Esophagus (tissue), 2 donors: ENCODE measurements around the gene WFDC12. TPM values are rescaled to one million over a fixed set of nuclear protein-coding genes. Genes with fewer than 3 reads are reported as not detected.
A peak's percentile ranks its signal among the peaks of the same experiment; 100 is the strongest.

ENCODE experiments used
- H3K27ac ChIP-seq, 2 donors: one replicate each; pipeline ENCODE4 v1.5.1; 2013; ENCODE audit warnings: low read depth in 2 of 2, mild to moderate bottlenecking in 2 of 2, inconsistent platforms in 1 of 2, low read length in 1 of 2, moderate library complexity in 1 of 2
- H3K27me3 ChIP-seq, 2 donors: one replicate each; pipeline ENCODE4 v1.6.1; 2013; ENCODE audit warnings: low read length in 2 of 2, control low read depth in 1 of 2, mild to moderate bottlenecking in 1 of 2; ENCODE audit not compliant: insufficient read depth in 2 of 2, control insufficient read depth in 1 of 2
- H3K36me3 ChIP-seq, 2 donors: one replicate each; pipeline ENCODE4 v1.6.1; 2013; ENCODE audit warnings: low read length in 1 of 2; ENCODE audit not compliant: control insufficient read depth in 2 of 2, insufficient read depth in 2 of 2
- H3K4me1 ChIP-seq, 2 donors: one replicate each; pipeline ENCODE4 v1.6.1; 2013; ENCODE audit warnings: low read length in 1 of 2; ENCODE audit not compliant: control insufficient read depth in 2 of 2, insufficient read depth in 2 of 2
- H3K4me3 ChIP-seq, 2 donors: one replicate each; pipeline ENCODE4 v1.5.1; 2013; ENCODE audit warnings: low read length in 2 of 2, mild to moderate bottlenecking in 2 of 2, low read depth in 1 of 2, moderate library complexity in 1 of 2
- H3K9me3 ChIP-seq, 2 donors: one replicate each; pipeline ENCODE4 v1.6.1; 2013; ENCODE audit warnings: mild to moderate bottlenecking in 2 of 2, low read depth in 1 of 2, low read length in 1 of 2, moderate library complexity in 1 of 2; ENCODE audit not compliant: control insufficient read depth in 2 of 2, insufficient read depth in 1 of 2
- WGBS, 2 donors: extraction: QIAGEN DNeasy Blood & Tissue Kit; methylation state at CpG; one replicate each; pipeline ENCODE4 v1.1.7; 2013; 5-methylcytosine and 5-hydroxymethylcytosine counted together
- polyA plus RNA-seq, 2 donors: library from polyadenylated mRNA; stranded (reverse); fragments of 200-250 nt; gene quantifications; one replicate each; pipeline ENCODE4 v1.2.3, GENCODE V29; 2013
- donor health status: healthy with polysubstance abuse.
- donor health status: Bipolar disorder and iron deficiency.

WFDC12 gene
- polyA plus RNA-seq, 2 donors, result 2.2 to 4.3 TPM

DNA sequence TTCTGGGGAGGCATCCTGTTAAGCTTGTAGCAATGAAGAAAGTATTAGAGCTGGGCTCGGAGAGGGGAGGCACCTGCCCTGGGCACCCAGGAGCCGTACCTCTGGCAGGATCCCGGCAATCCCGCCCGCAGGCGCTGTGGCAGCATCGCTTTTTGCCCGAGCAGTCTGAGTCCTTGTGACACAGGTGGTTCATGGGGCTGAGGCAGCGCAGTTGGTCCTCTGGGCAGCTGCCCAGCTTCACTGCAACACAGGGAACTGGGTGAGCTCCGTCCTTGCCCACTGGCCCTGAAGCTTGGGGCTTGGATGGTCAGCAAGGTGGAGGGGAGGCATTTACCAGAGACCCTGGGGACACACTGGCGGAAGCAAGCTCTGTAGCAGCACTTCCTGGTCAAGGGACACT is 14.0 kb downstream of the WFDC12 start:
- Histone ChIP-seq H3K4me1 (peaks cover 2 to 8% of the 10 kb centered on the region in 2 donors), H3K27ac (no peak overlapping the region), H3K27me3 (peaks cover 0 to 2% of the 10 kb centered on the region in 2 donors), H3K4me3 (no peak overlapping the region), H3K36me3 (no peaks in the 10 kb centered on the region), H3K9me3 (no peaks in the 10 kb centered on the region)
- 88 to 94% methylated on average over 11 of the region's 11 CpGs for WGBS, 2 donors

DNA sequence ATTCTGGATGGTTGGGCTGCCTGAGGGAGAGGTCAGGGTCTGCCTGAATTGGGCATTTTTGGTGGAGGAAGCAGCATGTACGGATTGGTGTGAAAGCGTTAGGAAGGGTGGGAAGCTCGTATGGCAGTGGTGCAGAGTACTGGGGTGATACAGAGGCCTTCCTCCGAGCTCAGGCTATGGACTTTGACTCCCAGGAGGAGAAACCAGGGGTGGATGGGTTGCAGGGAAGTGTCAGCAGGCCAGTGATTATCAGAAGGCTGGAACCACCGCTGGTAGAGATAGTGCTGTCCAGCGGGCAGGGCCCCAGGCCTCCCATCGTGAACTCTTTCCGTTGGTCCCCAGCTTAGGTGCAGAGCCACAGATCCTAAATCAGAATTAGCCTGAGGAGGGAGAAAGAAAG is 14.6 kb downstream of the WFDC12 start:
- Histone ChIP-seq H3K4me3 (no peak overlapping the region), H3K4me1 (peaks cover 2 to 6% of the 10 kb centered on the region in 2 donors), H3K27me3 (peaks cover 0 to 2% of the 10 kb centered on the region in 2 donors), H3K36me3 (no peaks in the 10 kb centered on the region), H3K9me3 (no peaks in the 10 kb centered on the region), H3K27ac (no peak overlapping the region)
- WGBS, 2 donors, result 81 to 86% methylated on average over 8 of the region's 8 CpGs

DNA sequence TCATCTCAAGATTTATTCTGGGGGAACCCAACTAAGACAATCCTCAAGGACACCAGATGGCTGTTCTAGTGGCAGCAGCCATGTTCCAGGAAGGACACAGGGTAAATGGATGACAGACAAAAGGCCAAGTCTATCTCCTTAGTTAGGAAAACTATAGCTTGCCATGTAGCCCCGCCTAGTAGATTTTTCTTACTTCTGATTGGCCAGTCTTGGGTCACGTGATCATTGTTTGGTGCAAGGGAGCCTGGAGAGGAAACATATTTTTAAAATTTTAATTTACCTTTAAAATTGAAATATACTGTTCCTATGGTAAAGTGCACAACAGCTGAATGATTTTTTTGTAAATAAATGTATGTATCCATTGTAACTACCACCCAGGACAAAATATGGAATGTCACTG is 18.9 kb downstream of the WFDC12 start:
- H3K27me3 ChIP-seq, result no peaks in the 10 kb centered on the region
- no peak overlapping the region for H3K27ac ChIP-seq
- H3K4me3 ChIP-seq, result no peak overlapping the region
- H3K4me1 ChIP-seq, result no peaks in the 10 kb centered on the region
- no peaks in the 10 kb centered on the region for H3K36me3 ChIP-seq
- H3K9me3 ChIP-seq, result no peaks in the 10 kb centered on the region
- WGBS, 2 donors, result 84 to 91% methylated on average over 2 of the region's 2 CpGs

DNA sequence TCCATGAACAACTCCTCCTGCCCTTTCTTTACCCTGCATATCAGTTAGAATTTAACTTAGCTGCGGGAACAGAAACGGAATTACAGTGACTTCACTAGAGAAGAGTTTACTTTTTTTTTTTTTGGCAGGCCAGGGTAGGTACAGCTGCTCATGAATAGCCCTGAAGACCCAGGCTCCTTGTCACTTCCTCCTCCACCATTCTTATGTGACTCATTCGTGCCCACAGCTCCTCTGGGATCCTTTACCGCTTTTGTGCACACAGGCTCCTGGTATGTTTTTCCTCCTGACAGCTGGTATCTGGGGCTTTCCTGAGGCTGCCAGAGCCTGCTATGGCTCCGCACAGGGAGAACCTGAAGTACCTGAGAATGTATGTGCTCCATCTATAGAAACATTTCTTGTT is 19.5 kb downstream of the WFDC12 start:
- no peaks in the 10 kb centered on the region for H3K27me3 ChIP-seq
- H3K36me3 ChIP-seq, result no peaks in the 10 kb centered on the region
- no peaks in the 10 kb centered on the region for H3K4me1 ChIP-seq
- H3K4me3 ChIP-seq, result no peak overlapping the region
- no peak overlapping the region for H3K27ac ChIP-seq
- H3K9me3 ChIP-seq, result no peaks in the 10 kb centered on the region
- WGBS, 2 donors, result 50 to 52% methylated on average over 5 of the region's 5 CpGs

DNA sequence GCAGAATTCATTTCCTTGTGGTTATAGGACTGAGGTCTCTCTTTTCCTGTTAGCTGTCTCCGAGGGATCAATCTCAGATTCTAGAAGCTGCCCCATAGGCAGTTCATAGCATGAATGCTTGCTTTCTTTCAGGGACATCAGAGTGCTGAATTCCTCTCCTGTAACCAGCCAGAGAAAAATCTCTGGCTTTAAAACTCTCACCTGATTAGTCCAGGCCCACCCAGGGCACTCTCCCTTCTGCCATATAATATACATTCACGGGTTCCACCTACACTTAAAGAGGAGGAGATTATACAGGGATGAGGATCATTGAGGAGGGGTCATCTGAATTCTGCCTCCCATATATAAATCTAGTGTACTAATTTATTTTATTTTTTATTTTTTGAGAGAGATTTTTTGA is 21.2 kb downstream of the WFDC12 start:
- Histone ChIP-seq H3K9me3 (peaks cover 0 to 3% of the 10 kb centered on the region in 2 donors), H3K27me3 (peaks cover 0 to 2% of the 10 kb centered on the region in 2 donors), H3K4me1 (peaks cover 0 to 3% of the 10 kb centered on the region in 2 donors), H3K27ac (no peak overlapping the region), H3K36me3 (no peaks in the 10 kb centered on the region), H3K4me3 (no peak overlapping the region)
- WGBS, 2 donors, result 76 to 84% methylated on average over 2 of the region's 2 CpGs

DNA sequence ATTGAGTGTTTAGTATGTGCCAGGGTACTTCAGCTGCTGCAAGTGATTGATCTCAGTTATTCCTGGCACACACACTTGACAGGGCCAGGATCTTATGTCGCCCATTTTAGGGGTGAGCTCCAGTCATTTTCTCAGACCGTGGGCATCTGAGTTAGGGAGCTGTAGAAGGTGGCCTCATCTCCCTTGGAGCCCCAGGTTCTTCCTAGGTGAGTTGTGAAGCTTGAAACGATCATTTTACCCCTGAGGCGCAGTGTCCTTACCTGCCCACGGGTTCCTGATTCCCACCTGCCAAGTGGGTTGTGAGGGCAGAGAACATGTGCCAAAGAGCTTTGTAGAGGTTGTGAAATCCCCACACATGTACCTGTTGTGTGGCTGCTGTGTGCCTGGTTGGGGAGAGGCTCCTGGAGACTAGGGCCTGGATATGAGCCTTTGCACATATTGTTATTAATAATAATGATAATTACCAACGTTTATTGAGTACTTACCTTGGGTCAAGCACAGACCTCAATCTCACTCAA is 22.9 kb downstream of the WFDC12 start:
- Histone ChIP-seq H3K4me3 (no peak overlapping the region), H3K9me3 (peaks cover 0 to 11% of the 10 kb centered on the region in 2 donors), H3K36me3 (no peaks in the 10 kb centered on the region), H3K4me1 (peaks cover 0 to 11% of the 10 kb centered on the region in 2 donors), H3K27ac (no peak overlapping the region), H3K27me3 (peaks cover 0 to 10% of the 10 kb centered on the region in 2 donors)
- WGBS, 2 donors, result 47 to 49% methylated on average over 6 of the region's 6 CpGs

DNA sequence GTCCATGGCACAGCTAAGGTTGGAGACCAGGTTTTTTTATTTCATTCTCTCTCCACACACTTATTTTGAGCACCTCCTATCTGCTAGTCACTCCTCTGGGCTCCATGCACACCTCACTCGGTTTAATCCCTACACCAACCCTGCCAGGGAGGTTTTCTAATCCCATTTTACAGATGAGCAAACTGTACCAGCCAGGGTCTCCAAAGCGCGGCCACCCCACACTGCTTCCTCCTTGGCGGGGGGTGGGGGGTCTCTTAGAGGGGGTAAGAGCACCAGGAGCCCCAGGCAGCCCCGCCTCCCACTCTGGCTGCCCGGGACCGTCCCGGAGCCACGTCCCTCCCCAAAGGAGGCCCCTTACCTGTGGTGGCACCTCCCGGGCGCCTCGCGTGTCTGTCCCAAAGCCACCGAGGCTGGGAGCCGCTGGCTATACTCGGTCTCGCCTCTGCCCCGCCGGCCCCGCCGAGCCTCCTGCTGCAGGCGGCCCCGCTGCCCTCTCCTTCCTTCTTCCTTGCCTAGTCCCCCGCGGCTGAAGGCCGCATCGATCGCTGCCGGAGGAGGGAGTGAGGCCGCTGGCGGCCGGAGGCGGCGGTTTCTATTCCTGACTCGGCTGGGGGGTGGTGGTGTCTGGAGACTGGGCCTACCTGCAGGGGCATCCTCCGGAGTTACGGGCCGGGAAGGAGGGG is 23.6 kb downstream of the WFDC12 start, which contains the start of gene KCNS1:
KCNS1 (minus strand) TSS at position 565 of the 683 bp plus-strand sequence. CDS start 1,891 bp downstream, outside the sequence.
- 5 to 8% methylated on average over 32 to 38 of the region's 38 CpGs for WGBS, 2 donors
- no peak within 1 kb of the TSS for H3K4me3 ChIP-seq
- peaks cover 0 to 11% of the 10 kb centered on the region in 2 donors for H3K9me3 ChIP-seq
- peaks cover 0 to 11% of the 10 kb centered on the region in 2 donors for H3K4me1 ChIP-seq
- no peaks in the 10 kb centered on the region for H3K36me3 ChIP-seq
- H3K27me3 ChIP-seq, result peaks cover 0 to 10% of the 10 kb centered on the region in 2 donors
- no peak within 1 kb of the TSS for H3K27ac ChIP-seq

DNA sequence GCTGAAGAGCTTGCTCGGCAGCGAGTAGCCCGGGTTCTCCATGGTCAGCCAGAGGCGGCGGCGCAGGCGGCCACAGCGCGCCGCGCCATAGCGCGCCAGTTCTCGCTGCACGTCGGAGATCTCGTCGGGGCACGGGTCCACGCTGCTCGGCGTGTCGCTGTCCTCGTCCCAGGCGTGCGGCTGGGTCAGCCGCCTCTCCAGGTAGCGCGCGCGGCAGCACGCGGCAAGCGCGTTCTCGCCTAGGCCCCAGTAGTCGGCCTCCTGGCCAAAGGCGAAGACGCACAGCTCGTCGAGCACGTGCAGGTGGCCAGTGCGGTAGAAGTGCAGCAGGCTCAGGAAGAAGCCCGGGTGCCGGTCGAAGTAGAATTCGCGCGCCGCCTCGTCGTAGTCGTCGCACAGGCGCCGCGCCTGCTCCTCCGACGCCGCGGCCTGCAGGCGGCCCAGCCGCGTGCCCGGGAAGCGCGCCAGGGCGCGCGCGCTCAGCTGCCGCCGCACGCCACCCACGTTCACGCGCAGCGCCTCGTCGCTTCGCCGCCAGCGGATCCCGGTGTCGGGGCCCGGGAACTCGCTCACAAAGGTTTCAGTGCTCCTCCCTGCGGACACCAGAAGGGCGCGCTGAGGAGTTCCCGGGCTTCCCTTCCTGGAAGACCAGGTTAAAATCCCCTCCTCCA is 26.0 kb downstream of the WFDC12 start:
- 11 to 16% methylated on average over 77 to 91 of the region's 91 CpGs for WGBS, 2 donors
- H3K4me1 ChIP-seq, result peaks cover 0 to 11% of the 10 kb centered on the region in 2 donors
- peak overlapping the region in 1 of 2 donors; percentile 4 for H3K4me3 ChIP-seq
- peaks cover 0 to 11% of the 10 kb centered on the region in 2 donors for H3K9me3 ChIP-seq
- no peak overlapping the region for H3K27ac ChIP-seq
- no peaks in the 10 kb centered on the region for H3K36me3 ChIP-seq
- H3K27me3 ChIP-seq, result peaks cover 0 to 10% of the 10 kb centered on the region in 2 donors

DNA sequence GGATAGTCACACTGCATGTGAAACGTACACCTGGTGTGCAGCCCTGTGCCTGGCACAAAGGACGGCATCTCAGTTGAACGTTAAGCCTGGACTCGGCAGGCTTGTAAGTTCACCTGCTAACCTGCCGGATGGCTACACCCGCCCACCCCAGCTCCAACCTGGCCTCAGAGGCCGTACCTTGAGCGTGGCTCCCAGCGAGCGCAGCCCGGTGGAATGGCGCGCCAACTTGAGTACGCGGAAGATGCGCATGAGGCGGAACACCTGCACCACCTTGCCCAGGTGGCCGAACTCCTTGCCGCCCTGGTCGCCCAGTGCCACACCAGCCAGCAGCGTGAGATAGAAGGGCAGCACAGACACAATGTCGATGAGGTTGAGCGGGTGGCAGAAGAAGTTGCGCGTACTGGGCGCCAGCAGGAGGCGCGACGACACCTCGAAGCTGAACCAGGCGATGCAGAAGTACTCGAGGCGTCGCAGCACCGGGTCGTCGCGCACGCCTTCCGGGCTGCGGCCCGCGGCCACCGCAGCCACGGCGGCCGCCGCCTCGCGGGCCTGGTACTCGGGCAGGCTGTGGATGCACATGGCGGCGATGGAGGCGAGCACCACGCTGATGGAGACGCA is 26.7 kb downstream of the WFDC12 start:
- peaks cover 0 to 11% of the 10 kb centered on the region in 2 donors for H3K9me3 ChIP-seq
- H3K4me3 ChIP-seq, result peak overlapping the region in 1 of 2 donors; percentile 4
- H3K36me3 ChIP-seq, result no peaks in the 10 kb centered on the region
- H3K27ac ChIP-seq, result no peak overlapping the region
- peaks cover 0 to 10% of the 10 kb centered on the region in 2 donors for H3K27me3 ChIP-seq
- peaks cover 0 to 11% of the 10 kb centered on the region in 2 donors for H3K4me1 ChIP-seq
- 31 to 37% methylated on average over 56 of the region's 56 CpGs for WGBS, 2 donors
